HEK293 (cell line): ENCODE results near the gene PRKCG.

Experiments
- GLI4 ChIP-seq: fragments of 450-650 bp; formaldehyde crosslinking; IDR thresholded peaks from 2 replicates; pipeline ENCODE4 v1.5.1; 2016; ENCODE audit warnings: missing biosample characterization, missing genetic modification characterization
- ZNF423 ChIP-seq: fragments of 450-650 bp; formaldehyde crosslinking; IDR thresholded peaks from 2 replicates; pipeline ENCODE4 v1.5.1; 2016; ENCODE audit warnings: missing biosample characterization, missing genetic modification characterization

DNA sequence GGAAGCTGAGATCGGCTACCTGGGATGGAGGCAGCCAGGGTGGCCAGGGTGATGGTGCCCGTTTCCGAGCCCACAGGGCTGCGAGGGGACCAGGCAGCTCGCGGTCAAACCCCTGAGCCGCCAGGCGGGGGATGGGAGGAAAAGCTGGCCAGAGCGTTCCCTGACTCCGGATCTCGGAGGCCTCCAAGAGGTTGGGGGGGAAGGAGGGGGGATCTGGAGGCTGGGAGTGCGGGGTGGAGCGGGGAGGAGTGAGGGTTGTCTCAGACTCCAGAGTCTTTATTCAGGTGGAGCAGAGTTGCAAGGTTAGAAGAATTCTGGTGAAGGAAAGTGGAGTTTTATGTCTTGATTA lies 28.1 kb downstream of the PRKCG start:
- TF ChIP-seq ZNF423 (tag by site-specific recombination) (no peak), GLI4 (no peak)
